Prostate gland (tissue), 2 donors: ENCODE measurements around the gene CTNNA2. TPM values are rescaled to one million over a fixed set of nuclear protein-coding genes. Genes with fewer than 3 reads are reported as not detected.

Experiments
- DNase-seq: peaks from one replicate; pipeline ENCODE4 v3.0.0-alpha.2; 2019; ENCODE audit warnings: low spot score
- H3K27ac ChIP-seq, 2 donors: fragments of 200-600 bp; sonication (generic); 2 replicates each; pipeline ENCODE4 v1.5.1; 2017 to 2019
- H3K27me3 ChIP-seq: fragments of 200-600 bp; sonication (generic); replicated peaks from 2 replicates; pipeline ENCODE4 v1.5.1; 2019; ENCODE audit not compliant: insufficient read depth
- H3K36me3 ChIP-seq, 2 donors: fragments of 200-600 bp; sonication (generic); 1 replicate in 1 of 2; 2 replicates in 1 of 2; pipeline versions ENCODE4 v1.5.1 to v1.8.1; 2017 to 2019
- H3K4me1 ChIP-seq: fragments of 200-600 bp; sonication (generic); replicated peaks from 2 replicates; pipeline ENCODE4 v1.5.1; 2019
- H3K4me3 ChIP-seq, 2 donors: fragments of 200-600 bp; sonication (generic); 2 replicates each; pipeline ENCODE4 v1.5.1; 2017 to 2019
- H3K9me3 ChIP-seq: fragments of 200-600 bp; sonication (generic); 2 replicates; pipeline ENCODE4 v1.5.1; 2017
- CTCF ChIP-seq, 4 experiments: fragments of 200-600 bp in 2 of 4; fragments of 450-650 bp in 2 of 4; sonication (generic) in 2 of 4; IDR thresholded peaks; 1 replicate in 3 of 4; 2 replicates in 1 of 4; pipeline ENCODE4 v1.5.1; 2016 to 2019; ENCODE audit warnings: antibody characterized with exemption in 4 of 4, mild to moderate bottlenecking in 2 of 4, moderate library complexity in 2 of 4
- POLR2A ChIP-seq: fragments of 450-650 bp; IDR thresholded peaks from one replicate; pipeline ENCODE4 v1.6.1; 2016; ENCODE audit warnings: antibody characterized with exemption, mild to moderate bottlenecking
- POLR2AphosphoS5 ChIP-seq: sonication (generic); formaldehyde crosslinking; IDR thresholded peaks from one replicate; pipeline ENCODE4 v1.6.1; 2017; ENCODE audit warnings: antibody characterized with exemption
- WGBS: methylation state at CpG from one replicate; pipeline ENCODE4 v1.1.5; 2018; 5-methylcytosine and 5-hydroxymethylcytosine counted together
- intact Hi-C: fragments of 100-400 bp; cut with DNase I; formaldehyde crosslinking; loops from one replicate; pipeline ENCODE4 v1.14.2; 2022
- total RNA-seq, 2 donors: library from RNA; depleted of rRNA; stranded (reverse); fragments of >200 nt; gene quantifications; one replicate each; pipeline ENCODE4 v1.1.0, GENCODE V29; 2016

CTNNA2 gene
- total RNA-seq, 2 donors from 2014 or later, result 24.3 TPM; not detected in 1

- DNase-seq, result no peak
- Histone ChIP-seq H3K27me3 (peaks cover 18% of the 10 kb centered on the region), H3K4me3 (no peak overlapping the region), H3K27ac (no peak overlapping the region), H3K9me3 (no peaks in the 10 kb centered on the region), H3K36me3 (no peaks in the 10 kb centered on the region), H3K4me1 (no peaks in the 10 kb centered on the region)
- intact Hi-C loops, result no loop called here
- TF ChIP-seq CTCF (IDR thresholded peaks at IDR 0.05), result no peak
- TF ChIP-seq POLR2A, result no peak
- TF ChIP-seq POLR2AphosphoS5, result no peak
- WGBS, result 76% methylated on average over 3 of the region's 3 CpGs
These were observed 786.1 kb downstream of the CTNNA2 start for GRCh38 chr2:80298954-80299353.

- 68% methylated on average over 5 of the region's 5 CpGs for WGBS
- no peaks in the 10 kb centered on the region for H3K9me3 ChIP-seq
- intact Hi-C loops, result no loop called here
- no peak overlapping the region for H3K27ac ChIP-seq
- TF ChIP-seq POLR2A (no peak), POLR2AphosphoS5 (no peak), CTCF (IDR thresholded peaks at IDR 0.05) (no peak)
- no peak for DNase-seq
- no peak overlapping the region for H3K4me3 ChIP-seq
- peaks cover 20% of the 10 kb centered on the region for H3K27me3 ChIP-seq
- no peaks in the 10 kb centered on the region for H3K4me1 ChIP-seq
- no peaks in the 10 kb centered on the region for H3K36me3 ChIP-seq
These were observed 786.8 kb downstream of the CTNNA2 start for GRCh38 chr2:80299661-80300060.

GRCh38 chr2:80300346-80300745, 787.5 kb downstream of the CTNNA2 start:
- WGBS, result 66% methylated on average over 1 of the region's 1 CpG
- TF ChIP-seq POLR2AphosphoS5 (no peak), POLR2A (no peak), CTCF (IDR thresholded peaks at IDR 0.05) (no peak)
- H3K9me3 ChIP-seq, result no peaks in the 10 kb centered on the region
- H3K27ac ChIP-seq, result no peak overlapping the region
- H3K4me3 ChIP-seq, result no peak overlapping the region
- intact Hi-C loops, result no loop called here
- DNase-seq, result no peak
- peaks cover 20% of the 10 kb centered on the region for H3K27me3 ChIP-seq
- H3K4me1 ChIP-seq, result no peaks in the 10 kb centered on the region
- no peaks in the 10 kb centered on the region for H3K36me3 ChIP-seq

- H3K4me1 ChIP-seq, result no peaks in the 10 kb centered on the region
- WGBS, result 29% methylated on average over 1 of the region's 1 CpG
- TF ChIP-seq POLR2A (no peak), POLR2AphosphoS5 (no peak), CTCF (IDR thresholded peaks at IDR 0.05) (no peak)
- no peak for DNase-seq
- no peaks in the 10 kb centered on the region for H3K9me3 ChIP-seq
- H3K36me3 ChIP-seq, result no peaks in the 10 kb centered on the region
- no peak overlapping the region for H3K27ac ChIP-seq
- peaks cover 20% of the 10 kb centered on the region for H3K27me3 ChIP-seq
- no peak overlapping the region for H3K4me3 ChIP-seq
- intact Hi-C loops, result no loop called here
These were observed 788.1 kb downstream of the CTNNA2 start for GRCh38 chr2:80300954-80301353.

GRCh38 chr2:80302001-80302313, 789.1 kb downstream of the CTNNA2 start:
- no peak for DNase-seq
- no peaks in the 10 kb centered on the region for H3K9me3 ChIP-seq
- intact Hi-C loops, result no loop called here
- no peak overlapping the region for H3K27ac ChIP-seq
- H3K27me3 ChIP-seq, result peaks cover 20% of the 10 kb centered on the region
- no peak overlapping the region for H3K4me3 ChIP-seq
- TF ChIP-seq CTCF (IDR thresholded peaks at IDR 0.05) (no peak), POLR2AphosphoS5 (no peak)
- H3K4me1 ChIP-seq, result no peaks in the 10 kb centered on the region
- 31% methylated on average over 12 of the region's 12 CpGs for WGBS
- no peaks in the 10 kb centered on the region for H3K36me3 ChIP-seq
